Measurements from ENCODE around the gene RPTOR.

DNA sequence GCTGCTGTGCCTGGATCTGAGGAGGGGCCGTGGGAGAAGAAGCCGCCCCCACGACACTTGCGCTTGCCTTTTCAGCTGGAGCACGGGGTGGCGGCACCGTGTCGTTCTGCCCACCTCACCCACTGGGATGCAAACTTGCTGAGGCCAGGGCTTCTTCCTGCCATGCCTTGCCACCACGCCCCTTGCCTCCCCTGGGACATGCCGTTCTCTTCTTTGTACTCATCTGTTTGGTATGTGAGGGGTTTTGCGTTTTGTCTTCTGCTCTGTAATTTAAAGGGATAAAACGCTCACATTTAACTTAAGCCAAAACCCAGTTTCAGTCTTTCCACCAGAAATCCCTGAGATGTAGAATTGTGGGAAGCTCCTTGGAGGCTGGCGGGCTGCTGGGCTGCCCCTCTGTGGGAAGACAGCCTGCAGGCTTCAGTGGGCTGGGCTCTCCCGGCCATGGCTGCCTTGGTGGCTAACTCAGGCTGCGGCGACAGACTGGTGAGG lies 180.2 kb downstream of the RPTOR start:
- TF ChIP-seq, protein P1, sequence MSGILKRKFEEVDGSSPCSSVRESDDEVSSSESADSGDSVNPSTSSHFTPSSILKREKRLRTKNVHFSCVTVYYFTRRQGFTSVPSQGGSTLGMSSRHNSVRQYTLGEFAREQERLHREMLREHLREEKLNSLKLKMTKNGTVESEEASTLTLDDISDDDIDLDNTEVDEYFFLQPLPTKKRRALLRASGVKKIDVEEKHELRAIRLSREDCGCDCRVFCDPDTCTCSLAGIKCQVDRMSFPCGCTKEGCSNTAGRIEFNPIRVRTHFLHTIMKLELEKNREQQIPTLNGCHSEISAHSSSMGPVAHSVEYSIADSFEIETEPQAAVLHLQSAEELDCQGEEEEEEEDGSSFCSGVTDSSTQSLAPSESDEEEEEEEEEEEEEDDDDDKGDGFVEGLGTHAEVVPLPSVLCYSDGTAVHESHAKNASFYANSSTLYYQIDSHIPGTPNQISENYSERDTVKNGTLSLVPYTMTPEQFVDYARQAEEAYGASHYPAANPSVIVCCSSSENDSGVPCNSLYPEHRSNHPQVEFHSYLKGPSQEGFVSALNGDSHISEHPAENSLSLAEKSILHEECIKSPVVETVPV (CRISPR knock-in tag; IDR thresholded peaks at IDR 0.05), result no peak
- TF ChIP-seq, protein P2, sequence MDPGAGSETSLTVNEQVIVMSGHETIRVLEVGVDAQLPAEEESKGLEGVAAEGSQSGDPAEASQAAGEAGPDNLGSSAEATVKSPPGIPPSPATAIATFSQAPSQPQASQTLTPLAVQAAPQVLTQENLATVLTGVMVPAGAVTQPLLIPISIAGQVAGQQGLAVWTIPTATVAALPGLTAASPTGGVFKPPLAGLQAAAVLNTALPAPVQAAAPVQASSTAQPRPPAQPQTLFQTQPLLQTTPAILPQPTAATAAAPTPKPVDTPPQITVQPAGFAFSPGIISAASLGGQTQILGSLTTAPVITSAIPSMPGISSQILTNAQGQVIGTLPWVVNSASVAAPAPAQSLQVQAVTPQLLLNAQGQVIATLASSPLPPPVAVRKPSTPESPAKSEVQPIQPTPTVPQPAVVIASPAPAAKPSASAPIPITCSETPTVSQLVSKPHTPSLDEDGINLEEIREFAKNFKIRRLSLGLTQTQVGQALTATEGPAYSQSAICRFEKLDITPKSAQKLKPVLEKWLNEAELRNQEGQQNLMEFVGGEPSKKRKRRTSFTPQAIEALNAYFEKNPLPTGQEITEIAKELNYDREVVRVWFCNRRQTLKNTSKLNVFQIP (CRISPR knock-in tag; IDR thresholded peaks at IDR 0.05; ENCODE audit: borderline replicate concordance, low read depth), result no peak
- TF ChIP-seq PPARA (CRISPR knock-in tag; IDR thresholded peaks at IDR 0.05; ENCODE audit: borderline replicate concordance) (no peak), ZNF565 (CRISPR knock-in tag; conservative IDR thresholded peaks at IDR 0.05; ENCODE audit: low read depth) (no peak), ZNF70 (CRISPR knock-in tag; IDR thresholded peaks at IDR 0.05) (no peak)

Measured in SK-N-SH treated with all-trans-retinoic acid at 6 μM for 48 hours (cell line).